Glutamatergic neuron (in vitro differentiated cells): ENCODE data around the gene MDFIC2. TPM values are rescaled to one million over a fixed set of nuclear protein-coding genes. Genes with fewer than 3 reads are reported as not detected.
A peak's percentile ranks its signal among the peaks of the same experiment; 100 is the strongest.

Source experiments
- DNase-seq: peaks from one replicate; pipeline ENCODE4 v3.0.0; 2022
- H3K27ac Mint-ChIP-seq: one replicate; pipeline ENCODE4 v1.8.0; 2020; ENCODE audit warnings: mild to moderate bottlenecking, mixed read lengths, inconsistent platforms; ENCODE audit not compliant: unreplicated experiment
- H3K27me3 Mint-ChIP-seq: one replicate; pipeline ENCODE4 v1.8.0; 2020; ENCODE audit warnings: mild to moderate bottlenecking, moderate library complexity, mixed read lengths, inconsistent platforms; ENCODE audit not compliant: unreplicated experiment
- H3K36me3 Mint-ChIP-seq: one replicate; pipeline ENCODE4 v1.8.0; 2020; ENCODE audit warnings: mild to moderate bottlenecking, mixed read lengths, inconsistent platforms; ENCODE audit not compliant: unreplicated experiment
- H3K4me1 Mint-ChIP-seq: one replicate; pipeline ENCODE4 v1.8.0; 2020; ENCODE audit warnings: mild to moderate bottlenecking, low read depth, mixed read lengths, inconsistent platforms; ENCODE audit not compliant: unreplicated experiment
- H3K4me3 Mint-ChIP-seq: one replicate; pipeline ENCODE4 v1.8.0; 2020; ENCODE audit warnings: mild to moderate bottlenecking, mixed read lengths, inconsistent platforms; ENCODE audit not compliant: unreplicated experiment
- H3K9me3 Mint-ChIP-seq: one replicate; pipeline ENCODE4 v1.8.0; 2020; ENCODE audit warnings: mild to moderate bottlenecking, moderate library complexity, mixed read lengths, inconsistent platforms; ENCODE audit not compliant: unreplicated experiment
- CTCF ChIP-seq: fragments of 200-600 bp; sonication (generic); IDR thresholded peaks from one replicate; pipeline ENCODE4 v1.5.0; 2021; ENCODE audit not compliant: partially characterized antibody, unreplicated experiment
- long read RNA-seq: library from polyadenylated mRNA; unstranded; transcript quantifications from one replicate; pipeline ENCODE4 v2.0.0, GENCODE V29; 2020; ENCODE audit not compliant: unreplicated experiment
- total RNA-seq: library from RNA; stranded (reverse); fragmentation: NEBNext Ultra II Directional; extraction: Animal tissue kit (Norgen Biotek cat#: 25700); gene quantifications from one replicate; pipeline ENCODE4 v1.2.1, GENCODE V29; 2021; ENCODE audit not compliant: unreplicated experiment

Gene MDFIC2
- total RNA-seq, result not detected
- long read RNA-seq, partial matches to known transcripts, result 0 of 1 reads
- long read RNA-seq, other reads (novel, unspliced or antisense), result 1 of 1 reads

GRCh38 chr3:70312336-70312735 is at the start of gene MDFIC2:
Gene MDFIC2 (minus strand): TSS chr3:70312638. CDS start chr3:70311973, 665 bp downstream.
- no peak for TF ChIP-seq CTCF
- Mint-ChIP-seq H3K27me3 (no peaks in the 10 kb centered on the region), H3K4me3 (peak within 1 kb of the TSS; percentile 14), H3K4me1 (peaks cover 9% of the 10 kb centered on the region), H3K27ac (peak within 1 kb of the TSS; percentile 48), H3K9me3 (no peaks in the 10 kb centered on the region), H3K36me3 (no peaks in the 10 kb centered on the region)
- DNase-seq, result no peak

- Mint-ChIP-seq H3K9me3 (peaks cover 2% of the 10 kb centered on the region), H3K4me3 (no peak overlapping the region), H3K4me1 (no peaks in the 10 kb centered on the region), H3K27me3 (no peaks in the 10 kb centered on the region), H3K27ac (no peak overlapping the region), H3K36me3 (peaks cover 5% of the 10 kb centered on the region)
- DNase-seq, result no peak
- TF ChIP-seq CTCF, result no peak
Observed at GRCh38 chr3:70360979-70361760, 48.7 kb upstream of the MDFIC2 start.

- no peak for TF ChIP-seq CTCF
- no peak for DNase-seq
- Mint-ChIP-seq H3K4me1 (no peaks in the 10 kb centered on the region), H3K9me3 (peaks cover under 1% of the 10 kb centered on the region), H3K36me3 (peaks cover 3% of the 10 kb centered on the region), H3K27me3 (no peaks in the 10 kb centered on the region), H3K4me3 (no peak overlapping the region), H3K27ac (no peak overlapping the region)
Observed at GRCh38 chr3:70359711-70360110, 47.3 kb upstream of the MDFIC2 start.

- Mint-ChIP-seq H3K36me3 (no peaks in the 10 kb centered on the region), H3K27ac (no peak overlapping the region), H3K4me1 (no peaks in the 10 kb centered on the region), H3K4me3 (no peak overlapping the region), H3K9me3 (no peaks in the 10 kb centered on the region), H3K27me3 (no peaks in the 10 kb centered on the region)
- DNase-seq, result no peak
- TF ChIP-seq CTCF, result peak; percentile 70
Observed at GRCh38 chr3:70358978-70359580, 46.6 kb upstream of the MDFIC2 start.

GRCh38 chr3:70352215-70352614 is 39.8 kb upstream of the MDFIC2 start:
- TF ChIP-seq CTCF, result no peak
- Mint-ChIP-seq H3K27me3 (peaks cover 3% of the 10 kb centered on the region), H3K4me3 (no peak overlapping the region), H3K27ac (no peak overlapping the region), H3K9me3 (no peaks in the 10 kb centered on the region), H3K36me3 (peaks cover 3% of the 10 kb centered on the region), H3K4me1 (no peaks in the 10 kb centered on the region)
- no peak for DNase-seq
